HT-29 (cell line): ENCODE data around the gene ASRGL1. TPM values are rescaled to one million over a fixed set of nuclear protein-coding genes. Genes with fewer than 3 reads are reported as not detected.
"Not testable (repeated sequence)": the region's sequence is repeated elsewhere in the genome, so short reads cannot be mapped to it uniquely, and the experiment has no call there.

Experiments
- DNase-seq: peaks from one replicate; pipeline ENCODE4 v3.0.0-alpha.2; 2015; ENCODE audit warnings: low spot score
- total RNA-seq: library from RNA; depleted of rRNA; stranded (reverse); fragments of >200 nt; shearing (Covaris generic); gene quantifications from 2 replicates; pipeline ENCODE4 v1.2.3, GENCODE V29; 2014

ASRGL1 gene
- total RNA-seq, 1 experiment from 2014 or later: 38.6 TPM

DNA sequence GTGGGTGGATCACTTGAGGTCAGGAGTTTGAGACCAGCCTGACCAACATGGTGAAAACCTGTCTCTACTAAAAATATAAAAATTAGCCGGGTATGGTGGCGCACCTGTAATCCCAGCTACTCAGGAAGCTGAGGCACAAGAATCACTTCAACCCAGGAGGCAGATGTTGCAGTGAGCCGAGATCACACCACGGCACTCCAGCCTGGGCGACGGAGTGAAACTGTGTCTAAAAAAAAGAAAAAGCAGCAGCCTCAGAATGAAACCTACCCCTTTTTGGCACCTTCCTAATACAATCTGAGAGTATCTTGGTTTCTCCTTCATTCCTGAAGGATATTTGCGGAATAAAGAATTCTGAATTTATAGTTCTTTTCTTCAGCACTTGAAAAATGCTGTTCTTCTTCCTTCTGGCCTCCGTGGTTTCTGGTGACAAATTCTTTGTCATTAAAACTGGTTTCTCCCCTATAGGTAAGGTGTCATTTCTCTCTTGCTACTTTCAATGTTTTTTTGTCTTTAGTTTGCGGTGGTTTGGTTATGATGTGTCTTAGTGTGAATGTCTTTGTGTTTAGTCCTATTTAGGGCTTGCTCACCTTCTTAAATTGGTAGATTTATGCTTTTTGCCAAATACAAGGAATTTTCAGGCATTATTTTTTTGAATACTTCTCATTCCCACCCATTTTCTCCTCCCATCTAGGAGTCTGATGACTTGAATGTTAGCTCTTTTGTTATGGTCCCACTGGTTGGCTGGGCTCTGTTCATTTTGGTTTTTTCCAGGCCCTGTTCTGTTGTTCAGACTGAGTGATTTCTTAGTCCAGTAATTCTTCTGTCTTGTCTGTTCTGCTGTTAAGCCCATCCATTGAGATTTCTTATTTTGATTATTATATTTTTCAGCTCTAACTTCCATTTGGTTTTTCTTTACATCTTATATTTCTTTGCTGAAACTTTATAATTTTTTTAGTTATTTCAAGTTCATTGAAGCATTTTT is 15.4 kb downstream of the ASRGL1 start:
- no peak for DNase-seq

GRCh38 chr11:62353841-62354240 is 16.6 kb downstream of the ASRGL1 start:
- DNase-seq: peak; percentile 75

DNA sequence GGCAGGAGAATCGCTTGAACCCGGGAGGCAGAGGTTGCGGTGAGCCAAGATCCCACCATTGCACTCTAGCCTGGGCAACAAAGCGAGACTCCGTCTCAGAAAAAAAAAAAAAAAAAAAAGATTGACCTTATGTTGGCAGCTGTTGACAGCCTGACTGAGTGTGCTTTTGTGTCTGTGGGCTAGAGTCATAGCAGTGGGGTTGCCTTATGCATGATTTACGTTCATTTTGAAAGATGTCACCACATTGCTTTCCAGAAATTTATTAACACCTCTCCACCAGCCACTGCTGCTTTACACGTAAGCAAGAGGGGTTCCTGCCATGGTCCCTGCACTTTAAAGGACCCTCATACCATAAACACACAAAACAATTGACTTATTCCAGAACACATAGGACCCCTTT is 21.0 kb downstream of the ASRGL1 start:
- DNase-seq: no peak

- DNase-seq: no peak
Measured at GRCh38 chr11:62359475-62359874, 22.2 kb downstream of the ASRGL1 start.

DNA sequence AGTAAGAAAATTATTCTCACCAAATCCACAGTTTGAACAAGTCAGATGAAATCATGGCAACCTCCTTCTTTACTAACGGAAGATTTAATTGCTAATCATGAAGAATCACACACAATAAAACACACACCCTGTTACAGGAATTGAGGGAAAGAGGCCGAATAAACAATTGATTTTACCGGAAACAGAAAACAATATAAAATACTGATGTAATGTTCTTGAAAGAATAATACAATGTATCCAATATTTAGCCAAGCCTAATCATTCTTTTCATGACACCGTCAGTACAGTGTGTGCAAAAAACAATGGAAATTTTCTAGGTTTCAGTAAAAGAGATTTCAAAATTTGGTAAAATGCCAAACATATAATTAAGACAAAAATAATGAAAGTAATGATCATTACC is 23.4 kb downstream of the ASRGL1 start:
- DNase-seq: no peak

GRCh38 chr11:62368861-62369477 is 31.7 kb downstream of the ASRGL1 start:
- not testable (repeated sequence) for DNase-seq

DNA sequence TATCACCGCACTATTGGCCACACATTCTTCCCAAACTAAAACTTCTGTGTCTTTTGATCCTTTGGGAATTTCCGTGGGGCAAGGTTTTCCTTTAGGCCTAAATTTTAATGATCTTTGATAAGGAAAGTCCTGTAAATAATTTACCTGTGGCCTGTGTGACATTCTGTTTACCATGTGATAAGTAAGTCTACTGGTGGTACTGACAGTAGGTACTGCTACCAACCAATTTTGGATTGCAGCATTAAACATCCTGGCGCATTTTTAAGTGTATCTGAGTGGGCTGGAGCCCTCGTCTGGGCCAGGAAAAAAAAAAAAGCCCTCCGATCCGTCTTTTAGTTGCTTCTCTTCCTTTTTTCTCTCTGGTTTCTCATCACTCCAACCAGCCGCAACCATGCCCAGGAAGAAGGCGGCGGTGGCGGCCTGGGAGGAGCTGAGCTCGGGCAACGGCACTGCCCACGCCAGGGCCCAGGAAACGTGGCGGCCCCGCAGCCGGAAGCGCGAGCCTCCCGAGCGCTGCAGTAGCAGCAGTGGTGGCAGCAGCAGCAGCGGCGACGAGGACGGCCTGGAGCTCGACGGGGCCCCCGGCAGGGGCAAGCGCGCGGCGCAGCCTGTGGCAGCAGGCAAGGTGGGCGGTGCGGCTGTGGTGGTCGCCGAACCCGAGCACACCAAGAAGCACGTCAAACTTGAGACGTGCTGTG is 33.6 kb downstream of the ASRGL1 start:
- peak; percentile 70 for DNase-seq

GRCh38 chr11:62372871-62373270 is 35.6 kb downstream of the ASRGL1 start:
- DNase-seq: no peak

DNA sequence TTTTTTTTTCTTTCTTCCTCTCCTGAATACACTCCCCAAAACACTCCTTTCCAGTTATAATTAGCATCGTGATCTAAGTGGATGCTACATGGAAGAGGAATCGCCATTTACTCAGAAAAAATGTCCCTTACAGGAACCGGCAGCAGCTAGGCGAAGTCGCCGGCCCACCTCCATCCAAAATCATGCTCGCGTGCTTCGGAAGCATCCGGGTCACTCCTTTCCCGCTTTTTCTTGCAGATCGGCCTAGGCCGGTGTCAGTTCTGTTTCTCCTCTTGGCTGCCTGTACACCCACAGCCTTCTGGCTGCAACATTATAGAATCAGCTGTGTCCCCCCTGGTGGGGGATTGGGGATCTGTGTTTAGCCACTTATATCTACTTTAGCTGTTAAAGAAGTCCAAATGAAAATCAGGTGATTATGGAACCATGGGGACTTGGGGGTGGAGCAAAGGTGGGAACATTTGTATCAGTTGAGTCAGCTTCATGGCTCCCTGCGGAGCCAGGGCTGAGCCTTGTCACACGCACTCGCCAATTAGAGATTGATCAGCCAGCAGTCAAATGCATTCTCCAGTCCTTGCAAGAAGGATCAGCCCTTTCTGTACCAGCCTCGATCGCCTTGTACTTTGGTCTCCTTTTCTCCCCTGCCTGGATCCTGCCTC is 36.3 kb downstream of the ASRGL1 start:
- DNase-seq: no peak

DNA sequence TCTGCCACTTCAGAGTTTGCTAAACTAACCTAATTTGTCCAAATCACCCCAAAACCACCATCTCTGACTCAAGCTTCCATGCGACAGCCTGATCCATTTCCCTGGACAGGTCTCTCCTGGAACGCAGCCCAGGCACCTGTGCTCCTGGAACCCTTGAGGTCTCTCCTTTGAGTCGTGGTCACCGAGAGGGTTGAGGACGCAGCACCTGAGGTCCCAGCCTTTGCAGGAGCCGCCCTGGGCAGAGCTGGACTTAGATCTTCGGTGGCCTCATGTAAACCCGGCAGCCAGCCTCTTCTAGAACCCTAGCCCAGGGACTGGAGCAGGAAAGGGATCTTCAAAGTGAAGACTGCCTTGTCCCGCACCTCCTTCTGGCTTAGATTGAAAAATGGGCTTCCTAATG is 37.6 kb downstream of the ASRGL1 start:
- DNase-seq: no peak

- DNase-seq: peak; percentile 83
Measured at GRCh38 chr11:62378459-62379063, 41.3 kb downstream of the ASRGL1 start.

GRCh38 chr11:62379586-62379985 is 42.3 kb downstream of the ASRGL1 start:
- not testable (repeated sequence) for DNase-seq

- peak; percentile 94 for DNase-seq
Measured at GRCh38 chr11:62380821-62381245, 43.6 kb downstream of the ASRGL1 start.

GRCh38 chr11:62383822-62384221 is 46.6 kb downstream of the ASRGL1 start:
- no peak for DNase-seq

- not testable (repeated sequence) for DNase-seq
Measured at GRCh38 chr11:62386083-62386482, 48.8 kb downstream of the ASRGL1 start.

DNA sequence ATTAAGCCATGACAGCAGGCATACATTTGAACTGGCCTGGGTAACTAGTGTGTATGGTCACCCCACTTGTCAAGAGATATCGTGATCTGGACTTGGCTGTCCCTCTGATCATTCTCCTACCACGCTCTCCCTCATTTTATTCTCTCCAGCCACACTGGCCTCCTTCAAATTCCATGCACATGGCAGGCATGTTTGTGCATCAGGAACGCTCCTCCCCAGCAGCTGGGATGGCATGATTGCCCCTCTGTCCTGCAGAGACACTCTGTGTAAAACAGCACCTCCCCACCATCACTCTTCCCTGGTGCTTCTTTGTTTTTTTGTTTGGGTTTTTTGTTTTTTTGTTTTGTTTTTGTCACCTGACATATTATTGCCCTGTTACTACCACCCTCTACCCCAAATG is 50.1 kb downstream of the ASRGL1 start:
- no peak for DNase-seq

- no peak for DNase-seq
Measured at GRCh38 chr11:62388999-62389398, 51.8 kb downstream of the ASRGL1 start.

- DNase-seq: no peak
Measured at GRCh38 chr11:62390237-62390636, 53.0 kb downstream of the ASRGL1 start.

DNA sequence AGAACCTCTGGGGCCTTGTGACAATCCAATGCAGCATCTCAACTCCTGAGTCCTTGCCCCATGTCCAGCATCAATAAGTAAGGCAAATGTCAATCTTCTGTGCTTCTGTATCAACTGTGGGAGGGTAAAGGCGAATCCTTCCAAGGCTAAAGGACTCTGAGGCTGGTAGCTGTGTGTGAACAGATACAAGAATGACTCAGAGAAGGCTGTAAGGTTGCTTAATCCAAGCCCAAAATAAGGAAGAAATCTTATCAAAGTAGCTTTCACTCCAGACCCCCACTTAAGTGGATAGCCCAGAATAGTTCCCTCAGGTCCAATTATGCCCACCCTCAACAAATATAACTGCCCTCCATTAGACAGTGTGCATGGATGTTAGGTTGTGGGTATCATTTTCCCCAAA is 53.5 kb downstream of the ASRGL1 start:
- DNase-seq: no peak

DNA sequence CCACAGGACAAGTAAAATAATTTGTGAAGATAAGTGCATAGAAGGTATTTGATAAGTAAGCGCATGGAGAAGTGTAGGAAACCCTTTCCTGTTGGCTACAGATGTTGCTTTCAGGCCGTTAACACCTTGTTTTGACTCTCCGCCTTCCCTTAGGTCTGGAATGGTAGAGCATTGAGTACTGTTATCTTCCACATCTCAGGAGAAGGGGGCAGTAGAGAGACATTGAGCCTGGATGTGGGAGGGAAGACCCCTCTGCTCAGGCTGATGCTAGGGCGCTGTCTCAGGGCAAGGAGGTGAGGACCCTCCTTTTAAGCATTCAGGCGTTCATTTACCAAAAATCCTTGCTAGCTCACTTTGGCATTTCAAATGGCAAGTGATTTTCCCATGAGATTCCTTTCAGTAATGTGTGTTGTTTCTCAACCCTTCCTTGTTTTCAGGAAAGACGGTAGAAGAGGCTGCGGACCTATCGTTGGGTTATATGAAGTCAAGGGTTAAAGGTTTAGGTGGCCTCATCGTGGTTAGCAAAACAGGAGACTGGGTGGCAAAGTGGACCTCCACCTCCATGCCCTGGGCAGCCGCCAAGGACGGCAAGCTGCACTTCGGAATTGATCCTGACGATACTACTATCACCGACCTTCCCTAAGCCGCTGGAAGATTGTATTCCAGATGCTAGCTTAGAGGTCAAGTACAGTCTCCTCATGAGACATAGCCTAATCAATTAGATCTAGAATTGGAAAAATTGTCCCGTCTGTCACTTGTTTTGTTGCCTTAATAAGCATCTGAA is 54.6 kb downstream of the ASRGL1 start:
- no peak for DNase-seq
